Activated CD8-positive, alpha-beta T cell treated with anti-CD3 and anti-CD28 coated beads for 36 hours (primary cell): ENCODE data around the gene CRP. TPM values are rescaled to one million over a fixed set of nuclear protein-coding genes. Genes with fewer than 3 reads are reported as not detected.

Experiments
- ATAC-seq: fragments of 200-7000 bp; cut with Tn5 transposase; one replicate; pipeline ENCODE4 v1.10.0; 2021; ENCODE audit warnings: mild to moderate bottlenecking, moderate library complexity
- CTCF ChIA-PET: fragments of 350-600 bp; sonication (Branson Sonifier 250); formaldehyde crosslinking; loops from one replicate; lab custom pipeline; 2021; ENCODE audit warnings: antibody characterized with exemption; lab: Charles Lee
- POLR2A ChIA-PET: fragments of 350-600 bp; sonication (Branson Sonifier 250); formaldehyde crosslinking; loops from one replicate; lab custom pipeline; 2021; ENCODE audit warnings: antibody characterized with exemption; lab: Charles Lee
- DNase-seq: peaks from one replicate; pipeline ENCODE4 v3.0.0-alpha.2; 2020
- H3K27ac Mint-ChIP-seq: one replicate; pipeline ENCODE4 v1.8.0; 2021; ENCODE audit warnings: mild to moderate bottlenecking, mixed read lengths
- H3K27me3 Mint-ChIP-seq: one replicate; pipeline ENCODE4 v1.8.0; 2021; ENCODE audit warnings: mixed read lengths
- H3K36me3 Mint-ChIP-seq: one replicate; pipeline ENCODE4 v1.8.0; 2021; ENCODE audit warnings: low read depth, mixed read lengths
- H3K4me1 Mint-ChIP-seq: one replicate; pipeline ENCODE4 v1.8.0; 2021; ENCODE audit warnings: low read depth, mixed read lengths
- H3K4me3 Mint-ChIP-seq: one replicate; pipeline ENCODE4 v1.8.0; 2021; ENCODE audit warnings: mild to moderate bottlenecking, moderate library complexity, mixed read lengths
- H3K9me3 Mint-ChIP-seq: one replicate; pipeline ENCODE4 v1.8.0; 2021; ENCODE audit warnings: mixed read lengths
- intact Hi-C: fragments of 100-400 bp; cut with micrococcal nuclease; formaldehyde crosslinking; loops from one replicate; pipeline ENCODE4 v1.10.0; 2022
- total RNA-seq, 2 experiments: library from RNA; stranded (reverse); gene quantifications; one replicate each; pipeline ENCODE4 v1.2.3, GENCODE V29; 2021
- TF ChIP-seq, protein P1 (sequence below): fragments of 200-600 bp; IDR thresholded peaks from one replicate; pipeline ENCODE4 v1.8.0; 2022; ENCODE audit warnings: antibody characterized with exemption, mild to moderate bottlenecking

Gene CRP
- total RNA-seq, 2 experiments from 2014 or later, result not detected

DNA sequence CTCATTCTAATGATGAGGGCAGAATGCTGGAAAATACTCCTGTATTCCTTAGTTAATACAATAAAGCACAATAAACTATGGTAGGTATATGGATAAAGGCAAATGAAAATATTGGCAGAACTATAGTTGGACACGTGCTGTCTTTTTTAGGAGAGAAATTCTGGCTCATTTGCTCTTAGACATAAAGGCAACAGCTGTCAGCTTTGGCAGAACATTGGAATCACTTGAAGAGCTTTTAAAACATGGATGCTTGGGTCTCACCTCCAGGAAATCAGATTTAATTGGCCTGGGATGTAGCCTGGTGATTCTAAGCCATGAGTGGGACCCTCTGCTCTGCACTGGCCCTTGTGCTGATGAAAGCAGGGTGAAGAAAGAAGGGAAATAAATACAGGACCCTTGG is 9.9 kb downstream of the CRP start:
- H3K36me3 Mint-ChIP-seq, result no peaks in the 10 kb centered on the region
- no peaks in the 10 kb centered on the region for H3K9me3 Mint-ChIP-seq
- CTCF ChIA-PET, result no interaction called here
- H3K27ac Mint-ChIP-seq, result no peak overlapping the region
- no peaks in the 10 kb centered on the region for H3K27me3 Mint-ChIP-seq
- no peak for DNase-seq
- TF ChIP-seq, protein P1, sequence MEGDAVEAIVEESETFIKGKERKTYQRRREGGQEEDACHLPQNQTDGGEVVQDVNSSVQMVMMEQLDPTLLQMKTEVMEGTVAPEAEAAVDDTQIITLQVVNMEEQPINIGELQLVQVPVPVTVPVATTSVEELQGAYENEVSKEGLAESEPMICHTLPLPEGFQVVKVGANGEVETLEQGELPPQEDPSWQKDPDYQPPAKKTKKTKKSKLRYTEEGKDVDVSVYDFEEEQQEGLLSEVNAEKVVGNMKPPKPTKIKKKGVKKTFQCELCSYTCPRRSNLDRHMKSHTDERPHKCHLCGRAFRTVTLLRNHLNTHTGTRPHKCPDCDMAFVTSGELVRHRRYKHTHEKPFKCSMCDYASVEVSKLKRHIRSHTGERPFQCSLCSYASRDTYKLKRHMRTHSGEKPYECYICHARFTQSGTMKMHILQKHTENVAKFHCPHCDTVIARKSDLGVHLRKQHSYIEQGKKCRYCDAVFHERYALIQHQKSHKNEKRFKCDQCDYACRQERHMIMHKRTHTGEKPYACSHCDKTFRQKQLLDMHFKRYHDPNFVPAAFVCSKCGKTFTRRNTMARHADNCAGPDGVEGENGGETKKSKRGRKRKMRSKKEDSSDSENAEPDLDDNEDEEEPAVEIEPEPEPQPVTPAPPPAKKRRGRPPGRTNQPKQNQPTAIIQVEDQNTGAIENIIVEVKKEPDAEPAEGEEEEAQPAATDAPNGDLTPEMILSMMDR, result no peak
- H3K4me1 Mint-ChIP-seq, result no peaks in the 10 kb centered on the region
- no peak overlapping the region for H3K4me3 Mint-ChIP-seq
- no peak for ATAC-seq
- POLR2A ChIA-PET, result interaction anchor here (0.6 kb wide), 1 partner anchor 39 kb away, joined by 3 read pairs; no protein-coding TSS in a partner anchor
- intact Hi-C loops, result no loop called here

DNA sequence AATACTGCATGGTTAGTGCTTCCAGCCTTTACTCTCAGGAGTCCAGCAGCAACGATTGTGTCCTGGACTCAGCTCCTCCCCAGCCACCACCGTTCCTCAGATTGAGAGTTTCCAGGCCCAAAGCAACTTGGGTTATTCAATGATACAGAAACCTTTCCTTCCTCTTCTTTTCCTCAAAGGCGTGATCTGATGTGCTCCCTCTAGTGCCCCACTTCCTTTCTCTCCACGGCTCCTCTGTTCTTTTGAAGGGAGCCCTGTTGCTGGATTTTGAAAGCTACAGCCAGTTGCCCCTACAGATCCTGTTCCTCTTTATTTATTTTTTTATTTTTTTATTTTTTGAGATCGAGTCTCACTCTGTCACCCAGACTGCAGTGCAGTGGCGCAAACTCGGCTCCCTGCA is 14.1 kb downstream of the CRP start:
- ATAC-seq (no peak), DNase-seq (no peak)
- H3K27ac Mint-ChIP-seq, result no peak overlapping the region
- H3K36me3 Mint-ChIP-seq, result no peaks in the 10 kb centered on the region
- CTCF ChIA-PET, result no interaction called here
- intact Hi-C loops, result no loop called here
- POLR2A ChIA-PET, result no interaction called here
- no peaks in the 10 kb centered on the region for H3K4me1 Mint-ChIP-seq
- H3K4me3 Mint-ChIP-seq, result no peak overlapping the region
- peaks cover 4% of the 10 kb centered on the region for H3K27me3 Mint-ChIP-seq
- H3K9me3 Mint-ChIP-seq, result no peaks in the 10 kb centered on the region
- TF ChIP-seq, protein P1, result no peak

DNA sequence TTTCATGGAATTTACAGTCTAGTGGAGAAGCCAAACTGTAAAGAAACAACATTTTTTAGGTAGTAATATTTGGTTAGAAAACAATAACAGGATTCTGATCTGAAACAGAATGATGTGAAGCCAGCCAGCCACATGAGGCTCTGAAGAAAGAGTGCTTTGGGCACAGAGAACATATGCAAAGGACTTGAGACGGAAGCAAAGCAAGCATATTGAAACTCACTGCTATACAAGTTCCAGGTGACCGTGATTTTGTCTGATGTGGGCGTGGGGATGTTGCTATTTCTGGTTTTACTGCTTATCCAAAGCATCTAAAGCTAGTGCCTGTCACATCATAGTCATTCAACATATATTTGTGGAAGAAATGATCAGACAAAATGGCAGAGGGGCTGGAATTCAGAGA is 14.7 kb downstream of the CRP start:
- H3K4me3 Mint-ChIP-seq, result no peak overlapping the region
- DNase-seq (no peak), ATAC-seq (no peak)
- ChIA-PET CTCF (interaction anchor here (1.1 kb wide), 1 partner anchor 13 kb away, joined by 3 read pairs; no protein-coding TSS in a partner anchor), POLR2A (no interaction called here)
- peaks cover 5% of the 10 kb centered on the region for H3K27me3 Mint-ChIP-seq
- H3K9me3 Mint-ChIP-seq, result no peaks in the 10 kb centered on the region
- no peaks in the 10 kb centered on the region for H3K4me1 Mint-ChIP-seq
- TF ChIP-seq, protein P1, result no peak
- intact Hi-C loops, result no loop called here
- H3K36me3 Mint-ChIP-seq, result no peaks in the 10 kb centered on the region
- H3K27ac Mint-ChIP-seq, result no peak overlapping the region

DNA sequence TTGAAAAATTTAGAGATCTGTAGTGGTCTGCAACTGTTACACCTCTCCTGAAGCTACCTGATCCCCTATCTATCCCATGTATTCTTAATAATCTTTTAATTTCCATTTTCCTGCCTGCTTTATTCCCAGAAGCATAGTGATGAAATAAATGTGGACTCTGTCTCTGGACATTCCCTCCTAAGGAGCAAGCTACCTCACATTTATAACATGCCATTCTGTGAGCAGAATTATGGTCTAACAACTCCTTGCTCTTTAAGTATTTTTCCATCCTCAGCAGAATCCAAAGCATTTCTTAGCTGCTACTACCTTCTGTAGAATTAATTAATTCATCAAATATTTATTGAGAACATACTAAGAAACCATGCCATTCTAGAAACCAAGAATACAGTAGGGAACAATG is 15.1 kb downstream of the CRP start:
- CTCF ChIA-PET, result interaction anchor here (1.1 kb wide), 1 partner anchor 12 kb away, joined by 3 read pairs; no protein-coding TSS in a partner anchor
- intact Hi-C loops, result no loop called here
- peaks cover 5% of the 10 kb centered on the region for H3K27me3 Mint-ChIP-seq
- no peak overlapping the region for H3K27ac Mint-ChIP-seq
- POLR2A ChIA-PET, result no interaction called here
- H3K9me3 Mint-ChIP-seq, result no peaks in the 10 kb centered on the region
- no peak overlapping the region for H3K4me3 Mint-ChIP-seq
- no peaks in the 10 kb centered on the region for H3K36me3 Mint-ChIP-seq
- TF ChIP-seq, protein P1, result no peak
- ATAC-seq, result no peak
- DNase-seq, result no peak
- no peaks in the 10 kb centered on the region for H3K4me1 Mint-ChIP-seq

DNA sequence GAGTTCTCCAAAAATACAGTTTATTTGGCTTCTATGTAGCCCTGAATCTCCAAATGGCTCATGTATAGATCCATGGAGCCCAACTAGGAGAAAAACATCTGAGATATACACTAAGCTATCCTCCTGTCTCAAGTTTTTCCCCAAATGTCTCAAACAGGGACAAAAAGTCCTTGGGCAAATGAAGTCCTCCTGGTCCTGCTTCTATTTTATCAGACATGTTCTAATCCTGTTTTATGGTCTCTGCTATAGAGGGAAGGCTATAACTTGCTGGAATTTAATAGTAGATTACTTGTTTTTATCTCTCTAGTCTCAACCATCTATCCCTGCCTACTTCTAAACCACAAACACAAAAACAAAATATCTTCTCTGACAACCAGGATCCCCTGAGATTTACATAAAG is 26.9 kb downstream of the CRP start:
- no peak overlapping the region for H3K4me3 Mint-ChIP-seq
- DNase-seq (no peak), ATAC-seq (no peak)
- no peak overlapping the region for H3K27ac Mint-ChIP-seq
- POLR2A ChIA-PET, result no interaction called here
- TF ChIP-seq, protein P1, result no peak
- peaks cover 9% of the 10 kb centered on the region for H3K27me3 Mint-ChIP-seq
- no peaks in the 10 kb centered on the region for H3K36me3 Mint-ChIP-seq
- CTCF ChIA-PET, result interaction anchor here (1.5 kb wide), 1 partner anchor 12 kb away, joined by 3 read pairs; no protein-coding TSS in a partner anchor
- intact Hi-C loops, result no loop called here
- H3K9me3 Mint-ChIP-seq, result no peaks in the 10 kb centered on the region
- H3K4me1 Mint-ChIP-seq, result no peaks in the 10 kb centered on the region
